GM23338 (cell line): ENCODE measurements around the gene LLPH.

ENCODE experiments used
- CTCF ChIP-seq, 2 experiments: fragments of 200-600 bp in 1 of 2; sonication (generic) in 1 of 2; conservative IDR thresholded peaks; 2 replicates each; pipeline versions ENCODE4 v1.5.1 to v1.6.1; 2016 to 2017; ENCODE audit warnings: antibody characterized with exemption in 2 of 2, low read depth in 2 of 2, mild to moderate bottlenecking in 2 of 2, moderate library complexity in 1 of 2
- EZH2 ChIP-seq: fragments of 200-600 bp; sonication (generic); IDR thresholded peaks from one replicate; pipeline ENCODE4 v1.8.0; 2017; ENCODE audit warnings: antibody characterized with exemption, mild to moderate bottlenecking, low read depth; ENCODE audit not compliant: unreplicated experiment
- EZH2phosphoT487 ChIP-seq: fragments of 200-600 bp; sonication (generic); IDR thresholded peaks from one replicate; pipeline ENCODE4 v1.8.1; 2018; ENCODE audit warnings: antibody characterized with exemption; ENCODE audit not compliant: unreplicated experiment
- JUNB ChIP-seq: IDR thresholded peaks from one replicate; pipeline ENCODE4 v1.6.1; 2016; ENCODE audit warnings: antibody characterized with exemption; ENCODE audit not compliant: unreplicated experiment
- NANOG ChIP-seq: IDR thresholded peaks from 2 replicates; pipeline ENCODE4 v1.6.1; 2016; ENCODE audit warnings: antibody characterized with exemption, borderline replicate concordance
- POLR2AphosphoS5 ChIP-seq: IDR thresholded peaks from 2 replicates; pipeline ENCODE4 v1.6.1; 2016; ENCODE audit warnings: antibody characterized with exemption, low read depth

- TF ChIP-seq CTCF (conservative IDR thresholded peaks at IDR 0.05; ENCODE audit: low read depth in 2 of 2) (no peak), EZH2 (no peak), NANOG (no peak), EZH2phosphoT487 (no peak), POLR2AphosphoS5 (no peak), JUNB (no peak)
These were observed 59.0 kb downstream of the LLPH start for GRCh38 chr12:66071549-66071948.
